Body of pancreas (tissue), 4 donors: ENCODE data around the gene MS4A4E.

Experiments
- CTCF ChIP-seq, 7 experiments: fragments of 450-650 bp in 4 of 7; fragments of 200-600 bp in 3 of 7; sonication (generic) in 3 of 7; IDR thresholded peaks; one replicate each; pipeline ENCODE4 v1.5.1; 2016 to 2019; ENCODE audit warnings: antibody characterized with exemption in 7 of 7
- POLR2A ChIP-seq, 3 donors: fragments of 450-650 bp; IDR thresholded peaks; one replicate each; pipeline ENCODE4 v1.6.1; 2016; ENCODE audit warnings: antibody characterized with exemption in 3 of 3, mild to moderate bottlenecking in 2 of 3

- TF ChIP-seq CTCF (IDR thresholded peaks at IDR 0.05) (no peak), POLR2A (IDR thresholded peaks at IDR 0.05) (no peak)
Measured at GRCh38 chr11:60221692-60222091, 21.2 kb downstream of the MS4A4E start.
